GM21528 (cell line): ENCODE results near the gene CFAP53.
A peak's percentile ranks its signal among the peaks of the same experiment; 100 is the strongest.
"Not testable (repeated sequence)": the region's sequence is repeated elsewhere in the genome, so short reads cannot be mapped to it uniquely, and the experiment has no call there.

ENCODE experiments used
- ATAC-seq: cut with Tn5 transposase; IDR thresholded peaks from one replicate; pipeline ENCODE4 v1.9.1; 2021; ENCODE audit warnings: mild to moderate bottlenecking, moderate library complexity; ENCODE audit not compliant: unreplicated experiment, low FRiP score

The CFAP53 gene, protein sequence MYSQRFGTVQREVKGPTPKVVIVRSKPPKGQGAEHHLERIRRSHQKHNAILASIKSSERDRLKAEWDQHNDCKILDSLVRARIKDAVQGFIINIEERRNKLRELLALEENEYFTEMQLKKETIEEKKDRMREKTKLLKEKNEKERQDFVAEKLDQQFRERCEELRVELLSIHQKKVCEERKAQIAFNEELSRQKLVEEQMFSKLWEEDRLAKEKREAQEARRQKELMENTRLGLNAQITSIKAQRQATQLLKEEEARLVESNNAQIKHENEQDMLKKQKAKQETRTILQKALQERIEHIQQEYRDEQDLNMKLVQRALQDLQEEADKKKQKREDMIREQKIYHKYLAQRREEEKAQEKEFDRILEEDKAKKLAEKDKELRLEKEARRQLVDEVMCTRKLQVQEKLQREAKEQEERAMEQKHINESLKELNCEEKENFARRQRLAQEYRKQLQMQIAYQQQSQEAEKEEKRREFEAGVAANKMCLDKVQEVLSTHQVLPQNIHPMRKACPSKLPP

GRCh38 chr18:50266248-50266704, at the start of gene CFAP53:
Gene CFAP53, minus strand, starts transcription at chr18:50266495. Its CDS starts 91 bp downstream, at chr18:50266404.
- ATAC-seq: peak; percentile 64

DNA sequence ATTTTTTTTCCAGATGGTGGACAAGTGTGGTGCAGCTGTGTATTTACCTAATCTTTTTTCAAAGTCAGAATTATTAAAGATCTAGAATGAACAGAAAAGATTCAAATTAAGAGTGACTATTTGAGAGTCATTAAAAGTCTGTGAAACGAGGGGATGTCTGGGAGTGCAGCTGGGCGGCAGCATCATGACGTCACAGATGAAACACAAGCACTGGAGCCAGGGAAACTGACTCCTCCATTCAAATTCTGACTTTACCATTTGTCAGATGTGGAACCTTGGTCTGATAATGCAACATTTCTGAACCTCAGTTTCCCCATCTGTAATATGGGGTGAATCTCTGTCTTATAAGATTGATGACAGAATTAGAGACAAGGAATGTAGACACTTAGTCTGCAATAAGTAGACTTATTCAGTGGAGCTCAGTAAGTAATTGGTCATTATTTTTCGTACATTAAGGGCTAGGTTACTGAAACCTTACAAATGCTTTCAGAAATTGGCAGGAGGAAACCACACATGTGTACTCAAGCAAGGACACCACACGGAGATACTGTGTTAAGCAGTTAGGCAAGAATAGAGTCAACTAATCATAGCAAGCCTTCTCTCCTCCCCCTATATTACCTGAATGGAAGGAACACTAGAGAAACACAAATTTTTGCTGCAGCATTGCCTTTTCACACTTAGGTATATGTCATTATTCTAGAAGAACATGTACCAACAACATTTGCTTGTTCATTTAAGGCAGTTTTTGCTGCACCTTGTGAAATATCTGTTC, 49.0 kb upstream of the CFAP53 start:
- peak; percentile 77 for ATAC-seq

GRCh38 chr18:50313873-50314460, 47.7 kb upstream of the CFAP53 start:
- no peak for ATAC-seq

DNA sequence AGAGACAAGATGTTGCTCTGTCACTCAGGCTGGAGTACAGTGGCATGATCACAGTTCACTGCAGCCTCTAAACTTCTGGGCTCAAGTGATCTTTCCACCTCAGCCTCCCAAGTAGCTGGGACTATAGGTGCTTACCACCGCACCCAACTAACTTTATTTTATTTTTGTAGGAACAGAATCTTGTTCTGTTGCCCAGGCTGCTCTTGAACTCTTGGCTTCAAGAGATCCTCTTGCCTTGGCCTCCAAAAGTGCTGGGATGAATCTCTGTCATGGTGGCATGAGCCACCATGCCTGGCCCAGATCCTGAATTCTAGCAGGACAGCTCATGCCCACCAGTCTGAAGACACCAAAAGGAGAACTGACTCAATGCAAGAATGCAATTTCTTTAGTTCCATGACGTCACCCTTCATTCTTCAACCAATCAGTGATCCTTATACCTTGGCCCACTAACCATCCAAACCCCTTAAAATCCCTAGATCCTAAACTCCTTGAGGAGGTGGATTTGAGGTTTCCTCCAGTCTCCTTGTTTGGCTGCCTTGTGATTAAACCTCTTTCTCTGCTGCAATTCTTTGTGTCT, 46.8 kb upstream of the CFAP53 start:
- ATAC-seq: peak; percentile 16

DNA sequence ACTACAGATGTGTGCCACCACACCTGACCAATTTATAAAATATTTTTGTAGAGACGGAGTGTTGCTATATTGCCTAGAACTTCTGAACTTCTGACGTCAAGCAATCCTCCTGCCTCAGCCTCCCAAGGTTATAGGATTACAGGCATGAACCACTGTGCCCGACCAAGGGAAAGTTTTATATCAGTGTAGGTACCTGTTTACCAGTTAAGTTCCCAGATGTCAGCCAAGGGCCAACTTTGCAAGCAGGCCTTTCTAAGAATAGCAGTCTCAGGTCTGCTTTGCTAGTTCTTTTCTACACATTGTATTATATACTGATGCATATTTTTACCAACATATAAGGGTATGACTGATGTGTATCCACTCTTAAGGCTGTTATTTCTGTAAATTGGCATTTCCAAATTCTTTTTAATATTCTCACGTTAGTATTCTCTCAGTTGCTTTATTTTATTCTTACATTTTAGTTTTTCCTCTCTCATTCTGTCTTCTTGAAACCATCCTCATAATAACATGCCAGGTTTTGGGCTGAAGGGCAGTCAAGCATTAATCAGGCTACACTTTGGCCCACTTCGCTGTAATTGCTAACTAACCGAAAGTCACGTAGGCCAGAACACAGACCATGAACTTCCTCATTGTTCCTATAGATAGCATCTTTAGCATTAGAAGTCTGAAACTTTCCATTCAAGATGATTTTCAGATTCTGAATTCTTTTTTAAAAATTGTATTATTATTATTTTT, 46.2 kb upstream of the CFAP53 start:
- peak; percentile 68 for ATAC-seq

DNA sequence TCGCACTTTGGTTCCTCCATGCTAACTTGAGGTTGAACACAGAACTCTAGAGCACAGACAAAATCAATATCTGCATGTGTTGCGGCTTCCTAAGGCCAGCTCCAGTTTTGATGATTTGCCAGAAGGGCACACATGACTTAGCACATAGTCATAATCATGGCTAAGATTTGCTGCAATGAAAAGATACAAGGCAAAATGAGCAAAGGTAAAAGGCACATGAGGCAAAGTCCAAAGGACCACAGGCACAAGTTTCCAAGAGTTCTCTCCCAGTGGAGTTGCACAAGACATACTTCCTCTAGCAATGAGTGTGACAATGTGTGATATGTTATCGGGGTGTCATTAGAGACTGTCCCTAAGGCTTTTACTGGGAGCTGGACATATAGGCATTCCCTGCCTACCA, 45.4 kb upstream of the CFAP53 start:
- ATAC-seq: no peak

DNA sequence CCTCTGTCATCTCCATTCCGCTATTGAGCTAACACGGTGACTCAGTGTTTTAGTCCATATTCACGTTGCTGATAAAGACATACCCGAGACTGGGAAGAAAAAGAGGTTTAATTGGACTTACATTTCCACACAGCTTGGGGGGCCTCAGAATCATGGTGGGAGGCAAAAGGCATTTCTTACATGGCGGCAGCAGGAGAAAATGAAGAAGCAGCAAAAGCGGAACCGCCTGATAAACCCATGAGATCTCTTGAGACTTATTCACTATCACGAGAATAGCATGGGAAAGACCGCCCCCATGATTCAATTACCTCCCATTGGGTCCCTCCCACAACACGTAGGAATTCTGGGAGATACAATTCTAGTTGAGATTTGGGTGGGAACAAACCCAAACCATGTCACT, 43.8 kb upstream of the CFAP53 start:
- ATAC-seq: no peak

- ATAC-seq: not testable (repeated sequence)
These were observed 42.6 kb upstream of the CFAP53 start for GRCh38 chr18:50308851-50309250.

- peak; percentile 87 for ATAC-seq
These were observed 41.6 kb upstream of the CFAP53 start for GRCh38 chr18:50307738-50308470.

DNA sequence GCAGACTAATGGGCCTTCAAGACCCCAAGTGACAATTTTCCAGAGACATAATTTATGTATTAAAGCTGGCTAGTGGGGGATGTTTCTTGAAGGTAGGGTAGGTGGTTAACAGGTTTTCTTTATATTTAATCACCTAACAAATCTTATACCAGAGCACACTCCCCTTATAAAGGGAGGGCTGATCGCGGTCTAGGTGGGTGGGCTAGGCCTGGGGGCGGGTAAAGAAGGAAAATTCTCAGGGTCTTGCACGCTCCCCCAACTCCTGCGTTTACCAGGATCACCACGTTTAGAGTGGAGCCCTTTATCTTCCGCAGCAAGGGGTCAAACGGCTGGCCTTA, 41.1 kb upstream of the CFAP53 start:
- ATAC-seq: no peak

DNA sequence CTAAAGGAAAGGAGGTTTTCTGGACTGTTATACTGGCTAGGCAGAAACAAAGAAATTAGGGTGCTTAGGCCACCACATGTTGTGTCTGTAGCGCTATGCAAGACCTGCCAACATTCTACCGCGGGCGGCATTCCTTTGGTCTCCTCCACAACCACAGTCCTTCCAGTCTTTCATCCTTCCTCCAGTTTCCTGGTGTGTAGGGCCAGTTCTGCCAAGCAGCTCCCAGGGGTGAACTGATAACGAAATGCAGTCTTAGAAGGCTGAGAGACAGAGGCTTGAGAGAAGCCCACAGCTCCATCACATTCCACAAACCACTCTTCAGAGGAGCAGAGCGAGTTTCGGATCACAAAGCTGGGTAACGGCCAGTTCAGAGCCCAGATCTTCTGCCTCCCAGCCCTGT, 40.6 kb upstream of the CFAP53 start:
- peak; percentile 3 for ATAC-seq

DNA sequence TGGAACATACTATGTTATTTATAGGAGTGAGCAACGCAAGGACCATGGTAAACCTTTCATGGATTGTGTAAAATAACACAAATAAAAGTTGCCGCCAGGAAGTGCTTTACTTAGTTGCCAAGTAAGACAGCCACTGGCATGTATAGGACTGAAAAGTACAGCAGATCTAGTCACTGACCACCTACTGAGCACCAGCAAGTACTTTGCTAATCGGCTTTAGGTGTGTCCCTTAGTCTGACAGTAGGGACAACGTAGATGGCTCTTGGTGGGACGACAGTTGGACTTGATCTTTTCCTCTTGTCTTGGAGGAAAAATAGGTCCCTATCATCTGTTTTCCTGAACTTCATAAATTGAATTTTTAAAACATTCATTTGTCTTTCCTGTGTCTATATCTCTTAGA, 34.8 kb upstream of the CFAP53 start:
- ATAC-seq: no peak

DNA sequence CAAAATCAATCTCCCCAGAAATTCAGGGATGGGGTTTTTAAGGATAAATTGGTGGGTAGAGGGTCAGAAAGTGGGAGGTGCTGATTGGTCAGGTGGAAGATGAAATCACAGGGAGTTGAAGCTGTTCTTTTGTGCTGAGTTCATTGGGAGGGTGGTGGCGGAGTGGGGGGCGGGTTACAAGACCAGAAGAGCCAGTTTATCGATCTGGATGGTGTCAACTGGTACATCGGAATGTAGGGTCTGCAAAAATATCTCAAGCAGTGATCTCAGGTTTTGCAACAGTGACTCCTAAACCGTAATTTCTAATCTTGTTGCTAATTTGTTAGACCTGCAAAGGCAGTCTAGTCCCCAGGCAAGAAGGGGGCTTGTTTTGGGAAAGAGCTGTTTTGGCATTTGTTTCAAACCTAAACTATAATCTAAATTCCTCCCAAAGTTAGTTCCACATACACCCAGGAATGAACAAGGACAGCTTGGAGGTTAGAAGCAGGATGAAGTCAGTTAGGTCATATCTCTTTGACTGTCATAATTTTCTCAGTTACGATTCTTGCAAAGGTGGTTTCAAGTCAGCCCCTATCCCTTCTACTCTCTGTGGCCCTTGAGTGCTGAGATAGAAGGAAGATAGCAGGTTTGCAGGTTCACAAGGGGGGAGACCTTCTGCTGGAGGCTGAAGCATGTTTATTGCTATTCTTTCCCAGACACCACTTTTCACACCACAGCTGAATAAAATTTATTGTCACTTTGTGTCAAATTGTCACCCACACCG, 33.5 kb upstream of the CFAP53 start:
- no peak for ATAC-seq

GRCh38 chr18:50298443-50299284, 32.4 kb upstream of the CFAP53 start:
- ATAC-seq: no peak

DNA sequence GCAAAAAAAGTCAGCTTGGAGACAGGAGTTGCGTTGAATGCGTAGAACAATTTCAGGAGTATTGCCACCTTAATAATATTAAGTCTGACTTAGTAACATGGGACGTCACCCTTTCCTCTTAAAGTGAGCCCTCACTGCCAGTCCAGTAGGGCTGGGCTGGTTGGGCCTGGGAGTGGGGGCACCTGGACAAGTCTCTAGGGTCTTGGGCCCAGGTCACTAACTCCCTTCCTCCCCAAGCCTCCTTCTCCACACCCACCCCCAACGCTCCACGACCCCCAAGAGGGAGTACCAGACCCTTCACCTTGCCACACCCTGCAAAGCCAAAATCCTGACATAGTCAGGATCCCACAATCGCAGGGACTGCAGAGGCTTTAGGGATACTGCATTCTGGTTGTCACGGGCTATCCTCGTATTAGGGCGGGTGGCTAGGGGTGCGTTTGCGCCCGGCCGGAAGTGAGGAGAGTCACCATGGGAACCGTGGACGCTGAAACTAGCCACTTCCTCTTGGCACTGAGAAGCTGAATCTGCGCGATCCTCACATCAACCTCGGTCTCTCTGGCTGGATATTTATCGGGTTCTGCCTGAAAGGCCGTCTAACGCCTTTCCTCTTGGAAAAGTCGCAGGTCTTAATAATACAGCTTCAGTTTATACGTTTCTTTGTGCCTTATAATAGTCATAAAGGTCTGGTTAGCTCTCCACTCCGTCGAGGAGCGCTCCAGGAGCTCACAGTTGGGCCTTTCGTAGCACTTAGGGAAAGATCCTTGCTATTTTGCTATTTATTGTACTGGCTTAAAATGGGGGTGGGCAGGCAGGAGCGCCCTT, 31.5 kb upstream of the CFAP53 start:
- peak; percentile 100 for ATAC-seq

- ATAC-seq: no peak
These were observed 26.7 kb upstream of the CFAP53 start for GRCh38 chr18:50293039-50293438.

GRCh38 chr18:50289108-50289443, 22.8 kb upstream of the CFAP53 start:
- ATAC-seq: no peak
